HG02970 (cell line): Measurements from ENCODE around the gene AJAP1.

Source experiments
- ATAC-seq: cut with Tn5 transposase; IDR thresholded peaks from one replicate; pipeline ENCODE4 v1.9.1; 2021; ENCODE audit warnings: mild to moderate bottlenecking, moderate library complexity, moderate number of reproducible peaks; ENCODE audit not compliant: unreplicated experiment, low FRiP score

Gene AJAP1

DNA sequence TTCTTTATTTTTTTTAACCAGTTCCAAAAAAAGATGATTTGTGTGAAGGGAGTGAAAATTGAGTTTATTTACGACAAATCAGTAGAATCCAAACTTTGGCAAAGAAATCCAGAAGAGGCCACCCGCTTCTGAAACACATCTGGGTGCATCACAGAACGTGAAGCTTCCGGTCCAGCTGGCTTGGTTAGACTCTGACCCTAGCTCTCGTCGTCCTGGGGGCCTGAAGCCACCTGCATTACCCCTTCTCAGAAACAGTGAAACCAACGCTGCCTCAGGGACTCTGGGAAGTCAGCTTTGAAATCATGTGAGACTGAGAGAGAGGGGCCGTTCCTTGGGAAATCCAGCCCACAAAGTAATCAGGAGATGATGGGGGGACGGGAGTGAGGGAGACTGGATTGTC is 21.8 kb downstream of the AJAP1 start:
- no peak for ATAC-seq

DNA sequence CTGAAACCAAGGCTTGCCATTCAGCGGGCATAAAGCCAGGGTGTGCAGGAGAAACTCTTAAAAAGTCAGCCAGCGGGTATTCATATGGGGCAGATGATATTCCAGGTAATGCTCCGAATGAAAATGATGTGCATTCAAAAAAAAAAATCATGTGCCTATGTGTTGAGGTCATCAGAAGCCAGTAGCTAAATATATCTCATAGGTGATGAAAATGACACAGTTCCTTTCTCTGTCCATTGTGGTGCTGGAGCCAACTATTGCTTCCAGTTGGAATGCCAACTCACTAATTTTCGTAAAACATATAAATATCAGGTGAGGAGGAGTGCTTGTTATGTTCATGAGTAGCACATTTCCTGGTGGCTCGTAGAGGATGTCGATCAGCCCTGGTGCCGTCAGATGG is 23.2 kb downstream of the AJAP1 start:
- ATAC-seq: no peak

DNA sequence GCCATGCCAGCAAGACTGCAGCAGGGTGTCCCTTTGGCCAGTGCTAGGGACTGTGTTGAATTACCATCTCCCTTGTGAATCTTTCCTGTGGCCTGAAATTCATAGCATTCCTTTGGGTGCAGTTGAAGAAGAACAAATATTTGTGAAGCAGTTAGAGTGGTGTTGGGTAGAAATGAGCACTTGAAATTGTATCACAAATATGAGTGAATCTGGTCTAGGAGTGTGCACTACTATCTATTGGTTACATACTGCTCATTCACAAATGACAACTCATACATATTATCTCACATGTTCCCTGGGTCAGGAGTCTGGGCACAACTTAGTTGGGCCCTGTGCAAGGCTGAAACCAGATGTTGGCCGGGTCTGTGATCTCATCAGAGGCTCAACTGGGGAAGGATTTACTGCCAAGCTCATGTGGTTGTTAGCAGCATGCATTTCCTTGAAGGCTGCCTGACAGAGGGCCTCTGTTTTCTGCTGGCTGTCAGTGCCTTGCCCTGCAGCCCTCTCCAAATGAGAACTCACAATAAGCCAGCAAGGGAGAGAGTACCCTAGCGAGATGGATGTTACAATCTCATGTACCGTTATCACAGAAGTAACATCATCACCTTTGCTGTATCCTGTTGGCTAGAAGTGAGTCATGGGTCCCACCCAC is 23.8 kb downstream of the AJAP1 start:
- no peak for ATAC-seq

DNA sequence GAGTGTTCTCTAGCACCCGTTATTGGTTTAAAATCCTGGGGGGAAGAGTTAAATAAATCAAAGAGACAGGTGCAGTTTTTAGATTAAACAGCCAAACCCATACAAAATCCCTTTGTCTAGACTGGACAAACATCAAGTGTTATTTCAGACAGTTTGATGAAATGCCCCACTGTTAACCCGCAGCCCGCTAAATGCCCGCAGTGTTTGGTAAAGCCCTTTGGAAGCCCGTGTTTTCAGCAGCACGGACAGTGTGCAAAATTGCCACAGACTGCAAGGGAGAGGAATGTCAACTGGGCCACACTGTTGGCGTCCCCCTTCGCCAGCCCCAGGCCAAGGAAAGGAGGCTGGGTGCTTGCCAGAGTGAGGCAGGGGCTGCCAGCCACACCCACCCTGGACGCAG is 26.6 kb downstream of the AJAP1 start:
- no peak for ATAC-seq

DNA sequence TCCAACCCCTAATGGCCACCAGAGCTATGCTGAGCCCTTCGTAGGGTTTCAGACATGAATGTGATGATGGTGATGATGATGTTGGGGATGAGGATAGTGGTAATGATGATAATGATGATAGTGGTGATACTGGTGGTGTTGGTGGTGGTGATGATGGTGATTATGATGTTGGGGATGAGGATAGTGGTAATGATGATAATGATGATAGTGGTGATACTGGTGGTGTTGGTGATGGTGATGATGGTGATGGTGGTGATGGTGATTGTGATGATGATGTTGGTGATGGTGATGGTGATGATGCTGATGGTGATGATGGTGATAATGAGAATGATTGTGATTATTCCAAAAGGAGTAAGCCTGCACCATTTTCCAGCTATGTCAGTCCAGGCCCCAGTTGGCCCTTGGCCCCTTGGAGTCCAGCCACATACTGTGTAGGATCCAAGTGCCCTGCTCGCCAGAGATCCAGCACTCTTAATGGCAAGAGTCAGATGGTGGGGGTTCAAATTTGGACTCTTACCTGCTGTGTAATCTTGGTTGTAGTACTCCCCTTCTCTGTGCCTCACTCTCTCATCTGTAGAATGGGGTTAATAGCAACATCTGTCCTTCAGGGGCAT is 28.3 kb downstream of the AJAP1 start:
- no peak for ATAC-seq

DNA sequence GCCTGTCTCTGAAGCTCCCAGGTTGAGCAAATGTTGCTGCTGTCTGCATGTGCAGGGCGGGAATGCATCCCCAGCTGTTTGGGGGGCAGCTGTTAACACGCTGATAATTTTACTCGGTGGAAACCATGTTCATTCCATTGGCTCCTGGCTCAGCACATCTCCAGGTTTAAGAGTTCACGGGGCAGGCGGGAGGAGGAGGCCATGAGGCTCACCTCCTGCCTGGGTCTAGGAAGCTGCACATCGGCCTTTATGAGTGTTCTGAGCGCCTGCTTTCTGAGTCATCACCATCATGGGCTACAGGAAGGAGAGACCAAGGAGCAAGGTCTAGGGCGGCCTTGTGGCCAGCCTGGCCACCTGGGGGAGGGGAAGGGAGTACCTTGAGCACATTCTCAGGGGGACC is 29.7 kb downstream of the AJAP1 start:
- no peak for ATAC-seq

DNA sequence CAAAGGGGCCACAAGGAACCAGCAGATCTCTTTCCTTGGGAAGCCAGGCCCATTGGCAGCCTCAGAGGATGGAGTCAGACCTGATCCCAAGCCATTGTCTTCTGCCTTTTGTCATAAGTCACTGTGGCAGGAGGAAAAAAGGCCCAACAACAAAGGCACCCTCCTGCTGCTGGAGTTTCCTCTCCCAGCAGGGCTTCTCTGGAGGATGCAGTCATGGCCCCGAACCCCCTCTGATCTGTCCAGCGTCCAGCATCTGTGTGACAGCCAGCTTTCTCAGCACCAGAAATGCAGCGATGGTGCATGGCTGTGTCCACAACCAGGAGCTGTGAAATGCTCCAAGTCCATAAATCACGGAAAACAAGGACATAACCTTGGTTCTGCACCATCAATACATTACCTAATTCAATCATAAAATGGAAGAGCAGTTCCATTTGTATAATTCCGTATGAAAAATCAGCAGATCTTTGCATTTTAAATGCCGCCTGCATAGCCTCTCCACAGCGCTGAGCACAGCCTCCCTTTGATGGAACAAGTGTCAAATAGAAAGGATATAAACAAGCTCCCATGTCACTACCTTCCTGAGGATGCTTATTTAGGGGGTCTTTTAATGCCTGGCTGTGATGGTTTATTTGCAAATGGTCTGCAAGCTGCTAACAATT is 30.6 kb downstream of the AJAP1 start:
- no peak for ATAC-seq

DNA sequence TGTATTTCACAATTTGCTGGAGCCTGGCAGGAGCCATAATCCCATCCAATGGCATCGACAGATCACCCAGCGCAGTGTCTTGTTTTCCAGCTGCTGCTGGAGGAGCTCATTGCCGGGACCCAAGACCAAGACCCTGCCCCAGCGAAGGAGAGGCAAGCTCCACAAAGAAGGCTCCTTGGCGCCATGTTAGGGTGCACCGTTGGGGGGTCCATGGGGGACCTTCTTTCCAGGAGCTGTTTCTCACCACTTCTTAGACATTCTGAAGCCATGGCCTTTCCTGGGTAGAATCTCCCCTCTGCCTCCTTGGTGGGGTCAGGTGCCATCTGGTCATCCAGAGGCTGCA is 31.1 kb downstream of the AJAP1 start:
- no peak for ATAC-seq

DNA sequence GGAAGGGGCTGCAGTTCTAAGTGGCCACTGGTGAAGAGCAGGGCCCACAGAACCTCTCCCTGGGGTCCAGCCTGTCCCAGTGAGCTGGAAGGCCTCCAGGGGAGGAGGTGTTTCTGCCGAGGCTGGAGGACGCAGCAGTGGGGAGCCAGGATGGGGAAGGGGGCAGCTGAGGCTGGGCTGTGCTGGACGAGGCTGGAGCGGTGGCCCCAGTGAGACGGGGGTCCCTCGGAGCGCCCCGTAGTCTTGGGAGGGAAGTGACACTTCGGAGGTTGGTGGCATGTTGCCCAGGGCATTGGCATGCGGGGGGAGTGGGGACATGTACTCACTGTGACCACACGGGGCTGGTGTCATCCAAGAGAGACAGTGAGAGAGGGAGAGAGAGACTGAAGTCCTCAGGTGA is 33.5 kb downstream of the AJAP1 start:
- ATAC-seq: no peak

DNA sequence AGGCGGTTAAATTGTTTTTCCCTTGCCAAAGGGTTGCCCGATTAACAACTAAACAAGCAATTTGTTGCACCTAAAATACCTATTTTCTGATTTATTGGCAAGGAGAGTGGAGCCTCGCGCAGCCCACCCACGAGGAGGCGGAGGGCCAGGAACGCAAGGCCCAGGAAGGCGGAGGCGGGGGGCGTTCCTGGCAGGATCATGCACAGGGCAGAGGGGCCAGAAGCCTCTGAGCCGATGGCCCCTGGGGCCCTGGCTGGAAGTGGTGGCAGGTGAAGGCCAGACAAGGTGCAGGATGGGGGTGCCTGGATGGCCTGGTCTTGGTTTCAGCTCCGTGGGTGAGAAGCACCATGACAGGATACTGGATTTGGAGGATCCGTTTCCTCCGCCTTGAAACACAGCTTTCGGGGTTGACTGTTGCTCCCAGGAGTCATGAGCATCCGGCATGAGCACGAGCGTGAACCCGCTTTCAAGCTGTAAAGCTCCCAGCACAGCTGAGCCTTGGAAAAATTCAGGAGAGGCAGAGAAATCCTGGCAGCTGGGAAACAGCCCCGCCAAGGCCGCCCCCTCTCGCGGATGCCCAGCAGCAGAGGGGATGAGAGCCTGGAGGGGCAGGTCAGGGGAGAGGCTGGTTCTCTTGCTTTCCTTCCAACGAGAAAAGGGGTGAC is 35.0 kb downstream of the AJAP1 start:
- no peak for ATAC-seq

DNA sequence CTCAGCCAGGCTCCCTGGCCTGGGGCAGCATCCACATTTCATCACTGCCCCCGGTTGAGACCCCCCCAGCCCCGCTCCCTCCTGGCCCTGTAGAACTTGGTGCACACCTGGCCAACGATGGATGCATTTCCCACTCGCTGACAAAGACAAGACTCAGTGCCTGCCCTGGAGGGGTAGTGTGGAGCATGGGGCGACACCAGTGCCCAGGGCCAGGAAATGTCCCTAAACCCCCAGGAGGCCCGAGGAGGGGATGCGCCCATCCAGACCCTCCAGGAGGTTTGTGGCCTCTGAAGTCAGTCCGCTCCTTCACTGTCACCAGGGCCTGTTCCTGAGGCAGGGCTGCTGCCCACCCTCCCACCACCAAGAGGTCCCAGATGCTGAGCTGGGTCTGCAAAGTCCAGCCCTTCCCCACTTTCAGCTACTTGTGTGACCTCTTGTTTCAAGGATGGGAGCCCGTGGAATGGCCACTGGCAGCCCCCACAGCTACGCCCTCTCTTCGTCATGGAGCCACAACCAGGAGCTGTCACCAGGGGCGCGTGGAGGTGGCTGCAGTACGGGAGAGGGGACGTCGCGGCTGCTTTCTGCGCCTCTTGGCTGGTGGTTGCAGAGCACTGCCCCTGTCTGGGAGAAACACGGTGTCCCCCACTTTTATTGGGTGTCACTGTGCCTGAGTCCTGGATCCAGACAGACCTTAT is 35.7 kb downstream of the AJAP1 start:
- no peak for ATAC-seq

DNA sequence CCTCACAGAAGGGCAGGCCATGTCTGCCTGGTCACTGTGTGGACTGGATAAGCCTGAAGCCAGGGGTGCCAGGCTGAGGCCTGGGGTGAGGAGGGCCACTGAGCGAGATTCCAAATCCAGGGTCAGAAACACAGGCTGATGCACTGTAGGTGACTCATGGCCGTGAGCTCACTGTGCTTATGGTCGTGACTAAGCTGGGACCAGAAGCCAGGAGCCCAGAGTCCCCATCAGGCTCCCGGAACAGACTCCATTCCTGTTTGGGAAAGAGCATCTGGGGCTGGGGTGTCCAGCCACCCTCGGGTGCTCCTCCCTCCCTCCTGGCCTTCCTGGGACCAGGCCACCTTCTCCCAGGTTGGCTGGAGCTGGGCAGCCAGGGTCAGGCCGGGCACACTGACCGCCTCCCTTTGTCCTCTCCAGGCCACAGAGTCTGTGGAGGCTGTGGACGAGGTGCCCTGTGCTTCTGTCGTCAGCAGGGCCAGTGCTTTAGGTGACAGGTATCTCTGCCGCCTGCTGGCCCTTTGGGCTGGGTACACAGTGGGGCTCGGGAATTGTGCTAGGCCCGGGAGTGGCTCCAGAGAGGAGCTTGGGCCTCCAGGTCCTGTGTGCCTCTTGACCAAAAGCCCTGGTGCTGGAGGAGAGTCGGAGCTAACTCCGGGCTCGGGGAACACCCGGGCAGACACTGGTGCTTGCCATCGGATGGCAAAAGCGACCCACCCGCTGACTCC is 36.7 kb downstream of the AJAP1 start:
- ATAC-seq: no peak

DNA sequence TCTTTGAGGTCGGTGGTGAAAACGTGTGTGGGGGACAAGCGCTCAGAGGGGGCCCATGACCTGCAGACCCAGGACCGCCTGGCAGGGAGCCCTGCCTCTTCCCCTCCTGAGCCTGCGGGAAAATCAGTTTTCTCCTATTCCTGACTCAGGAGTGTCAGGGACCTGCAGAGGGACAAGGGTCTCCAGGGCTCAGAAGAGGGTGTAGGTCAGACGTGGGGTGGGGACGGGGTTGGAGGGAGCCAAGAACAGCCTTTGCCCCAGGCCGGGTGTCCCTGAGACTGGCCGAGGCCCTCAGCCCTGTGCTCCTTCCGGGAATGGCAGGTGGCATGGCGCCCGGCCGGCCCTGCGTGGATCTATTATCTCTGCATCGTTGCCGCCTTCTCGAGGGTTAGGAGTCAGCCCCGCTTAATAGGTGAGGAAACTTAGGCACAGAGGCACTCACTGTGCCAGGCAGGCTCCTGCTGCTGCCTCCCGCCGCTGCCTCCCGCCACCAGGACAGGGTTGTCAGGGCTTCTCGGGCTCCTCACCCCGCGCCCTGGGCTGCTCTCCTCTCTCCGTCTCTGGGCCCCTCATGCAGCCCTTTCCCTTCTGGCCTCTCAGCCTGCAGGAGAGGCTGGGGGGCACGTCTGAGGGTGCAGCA is 37.5 kb downstream of the AJAP1 start:
- ATAC-seq: no peak

DNA sequence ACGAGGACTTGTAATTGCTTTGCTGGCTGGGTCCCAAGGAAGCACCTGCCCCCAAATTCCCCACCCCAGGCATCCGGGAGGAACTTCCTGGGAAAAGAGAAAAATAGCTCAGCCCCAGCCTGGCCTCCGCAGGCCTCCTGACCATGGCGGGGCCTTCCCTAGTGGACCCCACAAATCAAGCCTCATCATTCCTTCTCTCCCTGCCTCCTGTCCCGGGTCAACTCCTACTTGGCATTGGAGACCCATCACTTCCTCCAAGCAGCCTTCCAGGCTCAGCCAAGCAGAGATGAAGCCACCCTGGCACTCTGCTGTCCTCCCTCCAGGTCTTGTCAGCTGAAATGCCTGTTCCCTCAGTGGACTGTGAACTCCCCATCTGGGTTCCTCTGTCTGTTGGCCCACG is 38.0 kb downstream of the AJAP1 start:
- no peak for ATAC-seq

DNA sequence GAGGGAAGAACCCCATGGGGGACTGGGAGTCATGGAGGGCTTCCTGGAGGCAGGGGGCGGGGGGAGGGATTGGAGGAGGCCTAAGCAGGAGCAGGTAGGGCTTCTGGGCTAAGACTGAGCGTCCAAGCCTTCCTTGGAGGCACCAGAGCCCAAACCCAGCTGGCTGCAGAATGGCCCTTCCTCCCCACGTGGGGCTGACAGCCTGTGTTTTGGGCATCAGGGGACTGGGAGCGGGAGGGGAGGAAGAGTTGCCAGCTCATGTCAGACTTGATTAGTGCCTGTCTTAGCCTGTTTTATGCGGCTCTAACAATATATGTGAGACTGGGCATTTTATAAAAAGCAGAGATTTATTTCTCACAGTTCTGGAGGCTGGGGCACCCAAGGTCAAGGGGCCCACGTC is 38.9 kb downstream of the AJAP1 start:
- no peak for ATAC-seq

DNA sequence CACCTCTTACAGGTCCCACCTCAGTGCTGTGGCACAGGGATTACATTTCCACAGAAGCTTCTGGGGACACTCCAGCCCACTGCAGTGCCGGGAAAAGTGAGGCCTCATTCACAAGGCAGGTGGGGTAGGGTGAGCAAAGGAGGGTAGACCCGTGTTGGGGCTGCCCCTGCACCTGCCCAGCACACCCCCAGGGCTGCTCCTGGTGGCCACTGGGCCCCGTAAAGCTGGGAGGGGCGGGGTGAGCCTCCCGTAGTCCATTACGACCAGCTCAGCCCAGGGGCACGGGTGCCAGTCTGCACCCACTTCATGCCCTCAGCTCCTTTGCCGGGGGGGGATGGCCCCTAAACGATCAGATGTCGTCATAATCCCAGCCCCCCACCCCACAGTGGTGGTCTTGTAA is 39.5 kb downstream of the AJAP1 start:
- no peak for ATAC-seq

DNA sequence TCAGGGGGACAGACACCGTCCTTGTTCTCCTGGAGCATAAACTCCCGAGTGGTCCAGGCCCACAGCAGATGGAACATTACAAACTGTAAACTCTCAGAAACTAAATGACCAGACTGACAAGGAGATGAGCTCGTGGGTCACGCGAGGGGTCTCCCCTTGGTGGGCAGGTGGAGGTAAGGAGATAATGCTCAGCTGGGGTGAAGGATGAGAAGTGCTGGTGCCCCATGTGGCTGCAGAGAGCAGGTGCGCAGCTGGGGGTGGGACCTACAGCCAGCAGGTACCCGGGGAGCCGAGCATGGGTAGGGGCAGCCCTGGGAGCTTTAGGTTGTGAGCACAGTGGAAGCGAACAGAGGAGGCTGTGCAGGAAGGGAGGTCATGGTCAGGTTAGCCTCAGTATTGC is 40.1 kb downstream of the AJAP1 start:
- ATAC-seq: no peak

DNA sequence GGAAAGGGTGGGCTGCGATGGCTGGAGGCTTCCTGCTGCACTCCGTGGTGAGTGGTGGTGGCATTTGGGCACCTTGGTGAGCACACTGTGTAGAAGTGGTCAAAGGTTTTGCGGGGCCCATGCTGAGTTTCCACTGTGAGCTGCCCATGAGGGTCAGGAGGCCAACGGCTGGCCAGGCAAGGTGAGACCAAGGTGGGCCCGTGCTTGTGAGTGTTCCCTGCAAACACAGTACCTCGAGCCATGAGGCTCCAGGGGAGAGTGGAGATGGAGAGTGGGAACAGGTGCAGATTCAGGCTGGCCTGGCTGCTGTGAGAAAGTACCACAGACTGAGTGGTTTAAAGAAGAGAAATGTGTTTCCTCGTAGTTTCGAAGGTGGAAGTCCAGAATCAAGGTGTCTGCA is 40.8 kb downstream of the AJAP1 start:
- ATAC-seq: no peak

DNA sequence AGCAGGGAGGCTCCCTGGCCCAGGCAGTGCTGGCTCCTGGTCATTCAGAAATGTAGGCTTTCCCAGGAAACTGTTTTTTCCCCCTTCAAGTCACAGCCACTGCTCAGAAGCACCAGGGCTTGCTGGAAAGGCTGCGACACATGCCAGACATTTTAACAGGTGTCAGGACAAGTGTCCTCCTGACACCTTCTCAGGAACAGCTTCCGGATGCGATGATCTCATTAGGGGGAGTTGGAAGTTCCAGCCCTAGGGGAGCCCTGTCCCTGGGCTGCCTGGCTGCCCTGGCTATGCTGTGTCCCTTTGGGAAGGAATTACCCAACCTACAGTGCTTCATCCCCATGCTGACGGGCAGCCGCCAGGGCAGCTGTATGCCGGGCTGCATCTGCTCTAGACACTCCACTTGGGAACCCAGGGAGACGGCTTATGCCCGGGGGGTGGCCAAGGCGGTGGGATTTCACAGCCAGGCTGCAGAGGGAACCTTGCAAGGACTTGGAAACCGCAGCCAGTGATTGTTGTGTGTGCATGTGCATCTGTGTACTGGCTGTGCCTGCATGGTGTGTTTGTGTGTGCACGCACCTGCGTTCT is 41.8 kb downstream of the AJAP1 start:
- no peak for ATAC-seq

DNA sequence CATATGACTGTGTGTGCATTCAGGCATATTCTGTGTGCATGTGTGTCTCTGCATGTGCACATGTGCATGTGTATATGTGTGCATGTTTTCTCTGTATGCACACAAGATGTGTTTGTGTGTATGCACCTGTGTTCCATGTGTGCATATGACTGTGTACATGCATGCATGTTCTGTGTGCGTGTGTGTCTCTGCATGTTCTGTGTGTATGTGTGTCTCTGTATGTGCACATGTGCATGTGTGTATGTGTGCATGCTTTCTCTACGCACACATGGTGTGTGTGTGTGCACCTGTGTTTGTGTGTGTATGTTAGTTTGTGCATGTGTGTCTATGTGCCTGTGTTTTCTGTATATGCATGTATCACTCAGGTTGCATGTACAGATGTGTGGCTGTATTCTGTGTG is 42.3 kb downstream of the AJAP1 start:
- no peak for ATAC-seq
